ENCODE measurements around the gene ZNF735.
"Not testable (repeated sequence)": the region's sequence is repeated elsewhere in the genome, so short reads cannot be mapped to it uniquely, and the experiment has no call there.

ZNF735 gene

DNA sequence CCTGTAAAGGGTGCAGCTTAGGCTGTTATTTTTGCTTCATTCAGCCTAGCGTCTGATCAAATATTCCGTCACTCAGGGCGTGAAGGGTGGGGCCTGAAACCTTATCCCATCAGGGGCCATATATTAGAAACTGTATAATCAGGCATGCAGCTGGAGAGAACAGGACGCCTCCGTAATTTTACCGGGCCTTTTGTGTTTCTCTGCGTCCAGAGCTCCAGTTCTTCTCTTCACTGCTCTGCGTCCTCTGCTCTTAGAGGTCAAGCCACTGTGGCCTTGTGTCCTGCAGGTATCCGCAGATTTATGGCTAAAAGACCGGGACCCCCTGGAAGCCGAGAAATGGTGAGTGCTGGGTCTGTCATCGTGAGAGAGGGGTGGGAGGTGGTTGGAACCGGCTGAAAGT, at the start of gene ZNF735:
ZNF735 (plus strand) TSS at position 301 of the 400 bp plus-strand sequence; CDS start at position 301, 0 bp downstream.
- no peak for DNase-seq

DNA sequence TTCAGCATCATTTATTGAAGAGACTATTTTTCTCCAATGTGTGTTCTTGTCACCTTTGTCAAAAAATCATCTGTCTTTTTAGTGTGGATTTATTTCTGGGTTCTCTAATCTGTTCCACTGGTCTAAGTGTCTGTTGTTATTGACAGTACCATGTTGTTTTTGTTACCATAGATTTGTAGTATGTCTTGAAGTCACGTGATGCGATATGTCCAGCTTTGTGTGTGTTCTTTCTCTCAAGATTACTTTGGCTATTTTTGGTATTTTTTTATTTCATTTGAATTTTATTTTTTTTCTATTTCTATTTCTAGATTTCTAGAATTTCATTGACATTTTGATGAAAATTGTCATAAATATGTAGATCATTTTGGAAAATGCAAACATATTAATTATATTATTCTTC, 36.0 kb upstream of the ZNF735 start:
- not testable (repeated sequence) for DNase-seq

DNA sequence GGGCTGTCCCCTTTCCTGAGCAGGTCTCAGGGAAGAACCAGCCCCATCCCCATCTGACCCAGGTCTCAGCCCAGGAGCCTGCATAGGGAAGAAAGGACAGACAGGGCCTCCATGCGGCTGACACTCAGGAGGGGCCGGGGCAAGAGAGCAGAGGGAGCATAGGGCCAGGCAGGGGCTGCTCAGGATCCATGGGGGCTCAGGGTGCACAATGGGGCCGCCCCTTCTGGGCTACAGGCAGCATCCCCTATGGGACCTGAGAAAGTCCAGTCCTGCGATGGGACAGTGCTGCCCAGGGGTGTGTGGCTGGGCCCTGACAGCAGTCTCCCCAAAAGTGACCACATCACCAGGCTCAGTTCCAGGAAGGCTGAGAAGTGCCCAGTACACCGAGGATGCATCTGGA, 32.7 kb upstream of the ZNF735 start:
- no peak for DNase-seq

DNA sequence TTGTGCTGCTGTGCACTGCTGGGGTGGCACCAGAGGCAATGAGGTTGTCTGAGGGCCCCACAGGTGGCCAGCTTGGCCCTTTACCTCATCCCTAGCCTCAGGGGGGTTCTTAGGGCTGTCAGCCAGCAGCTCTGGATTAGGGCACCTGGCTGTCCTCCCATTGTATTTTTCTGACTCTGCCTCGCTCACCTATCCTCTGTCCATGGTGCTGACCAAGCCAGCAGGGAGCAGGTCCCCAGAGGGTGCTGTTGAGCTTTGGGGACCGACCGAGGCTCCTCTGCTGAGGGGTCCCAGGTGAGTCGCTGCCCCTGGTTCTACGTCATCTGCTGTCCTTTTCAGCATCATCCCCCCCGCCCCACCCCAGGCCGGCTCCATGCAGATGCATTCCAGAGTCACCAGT, 32.1 kb upstream of the ZNF735 start:
- DNase-seq: no peak

DNA sequence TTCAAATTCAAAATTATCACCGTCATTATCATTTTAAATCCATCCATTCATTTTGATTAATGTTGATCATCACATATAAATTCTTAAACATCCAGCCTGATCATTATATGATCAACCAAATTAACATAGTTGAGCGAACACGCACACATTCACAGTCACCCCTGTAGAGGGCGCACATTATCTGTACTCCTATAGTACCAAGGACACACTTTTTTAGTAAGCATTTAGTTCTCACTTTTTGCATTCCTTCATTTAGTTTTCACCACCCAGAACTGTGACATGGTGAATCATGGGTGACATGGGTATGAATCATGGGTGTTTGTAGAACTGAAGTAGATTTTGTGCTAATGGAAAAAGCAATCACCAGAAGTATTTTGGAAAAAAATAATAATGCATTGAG, 26.0 kb upstream of the ZNF735 start:
- DNase-seq: no peak

DNA sequence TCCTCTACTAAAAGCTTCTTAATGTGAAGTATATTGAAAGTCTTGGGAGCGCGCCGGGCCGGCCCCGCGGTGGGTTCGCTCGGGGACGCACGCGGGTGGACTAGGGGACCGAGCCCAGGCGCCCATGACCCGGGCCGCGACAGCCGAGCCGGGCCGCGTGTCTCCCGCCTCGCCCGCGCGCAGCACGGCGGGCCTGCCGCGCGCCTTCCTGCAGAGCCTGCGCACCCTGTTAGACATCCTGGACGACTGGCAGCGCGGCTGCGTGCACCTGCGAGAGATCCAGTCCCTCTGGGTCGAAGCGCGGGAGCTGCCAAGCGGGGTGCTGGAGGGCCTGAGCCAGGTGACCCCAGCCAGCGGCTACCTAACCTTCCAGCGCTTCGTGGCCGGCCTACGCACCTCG, 25.4 kb upstream of the ZNF735 start:
- no peak for DNase-seq

DNA sequence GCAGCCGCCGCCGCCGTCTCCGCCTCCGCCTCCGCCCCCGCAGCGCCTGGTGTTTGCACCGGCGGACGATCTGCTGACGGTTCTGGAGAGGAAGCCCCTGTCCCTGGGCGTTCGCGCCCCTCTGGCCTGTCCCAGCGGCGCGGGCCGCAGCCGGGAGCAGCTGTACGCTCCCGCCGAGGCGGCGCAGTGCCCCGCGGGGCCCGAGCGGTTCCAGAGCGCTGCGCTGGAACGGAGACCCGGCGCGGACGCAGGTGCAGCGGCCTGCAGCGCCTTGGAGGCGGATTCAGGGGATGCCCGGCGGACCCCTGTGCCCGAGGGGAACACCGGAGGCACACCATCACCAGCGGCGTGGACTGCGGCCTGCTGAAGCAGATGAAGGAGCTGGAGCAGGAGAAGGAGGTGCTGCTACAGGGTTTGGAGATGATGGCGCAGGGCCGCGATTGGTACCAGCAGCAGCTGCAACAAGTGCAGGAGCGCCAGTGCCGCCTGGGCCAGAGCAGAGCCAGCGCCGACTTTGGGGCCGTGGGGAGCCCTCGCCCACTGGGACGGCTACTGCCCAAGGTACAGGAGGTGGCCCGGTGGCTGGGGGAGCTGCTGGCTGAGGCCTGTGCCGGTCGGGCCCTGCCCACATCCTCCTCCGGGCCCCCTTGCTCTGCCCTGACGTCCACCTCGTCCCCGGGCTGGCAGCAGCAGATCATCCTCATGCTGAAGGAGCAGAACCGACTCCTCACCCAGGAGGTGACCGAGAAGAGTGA, 24.8 kb upstream of the ZNF735 start:
- no peak for DNase-seq

DNA sequence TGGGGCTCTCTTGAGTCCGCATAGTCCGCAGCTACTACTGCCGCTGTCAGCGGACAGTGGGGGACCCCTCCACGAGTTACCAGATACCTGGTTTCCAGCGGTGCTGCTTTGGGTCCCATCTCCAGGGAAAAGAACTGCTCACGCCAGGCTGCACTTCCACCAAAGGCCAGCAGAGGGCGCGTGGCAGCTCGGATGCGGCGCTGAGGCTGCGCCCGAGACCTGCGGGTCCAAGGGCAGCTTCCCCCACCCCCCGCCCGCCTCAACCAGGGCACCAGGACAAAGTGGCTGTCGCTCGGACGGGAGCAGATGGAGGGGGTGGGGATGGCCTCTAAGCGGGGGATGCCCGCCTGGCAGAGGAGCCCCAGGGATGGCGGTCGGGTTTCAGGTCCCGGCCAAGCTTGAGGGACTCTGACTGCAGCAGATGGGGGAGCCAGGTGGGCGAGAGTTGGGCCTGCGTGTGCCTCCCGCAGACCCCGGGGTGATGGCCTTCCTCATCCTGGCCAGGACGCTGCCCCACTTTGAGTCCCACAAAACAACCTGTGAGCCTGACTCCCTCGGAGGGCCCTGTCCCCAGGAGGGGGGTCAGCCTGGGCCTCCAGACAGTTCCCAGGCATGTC, 23.8 kb upstream of the ZNF735 start:
- DNase-seq: peak; percentile 78

DNA sequence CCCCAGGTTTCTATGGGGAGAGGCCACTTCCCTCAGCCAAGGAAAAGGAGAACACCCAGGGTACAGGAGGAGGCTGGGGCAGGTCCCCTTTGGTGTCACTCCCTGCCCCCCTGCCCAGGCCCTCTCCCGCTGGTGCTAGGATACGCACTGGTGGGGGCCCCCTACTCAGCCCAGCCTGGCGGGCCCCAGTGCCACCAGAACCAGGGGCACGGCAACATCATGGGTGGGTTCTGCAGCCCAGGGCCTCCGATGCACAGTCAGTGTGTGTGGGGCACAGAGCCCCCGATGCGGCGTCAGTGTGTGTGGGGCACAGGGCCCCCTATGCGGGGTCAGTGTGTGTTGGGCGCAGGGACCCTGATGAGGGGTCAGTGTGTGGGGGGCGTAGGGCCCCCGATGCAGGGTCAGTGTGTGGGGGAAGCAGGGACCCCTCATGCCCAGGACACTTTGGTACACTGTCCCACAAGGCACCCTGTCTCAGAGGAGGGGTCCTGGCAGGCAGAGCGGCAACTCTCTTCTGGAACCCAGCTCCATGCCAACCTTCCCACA, 23.1 kb upstream of the ZNF735 start:
- no peak for DNase-seq

DNA sequence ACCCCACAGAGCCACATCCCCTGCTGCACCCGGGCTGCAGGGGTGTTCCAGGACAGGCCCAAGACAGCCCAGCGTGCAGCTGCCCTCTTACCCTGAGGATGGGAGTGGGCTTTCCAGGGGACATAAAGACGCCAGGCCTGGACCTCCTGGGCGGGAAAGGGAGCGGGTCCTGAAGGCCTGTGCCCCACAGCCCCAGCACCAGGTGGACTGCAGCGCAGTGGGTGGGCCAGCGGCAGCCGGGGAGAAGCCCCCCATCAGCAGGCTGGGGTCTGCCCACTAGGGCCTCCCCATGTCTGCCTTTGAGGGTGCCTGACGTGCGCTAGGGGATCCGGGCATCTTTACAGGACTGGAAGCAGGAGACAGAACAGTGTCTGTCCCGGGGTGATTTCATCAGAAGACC, 22.6 kb upstream of the ZNF735 start:
- no peak for DNase-seq

DNA sequence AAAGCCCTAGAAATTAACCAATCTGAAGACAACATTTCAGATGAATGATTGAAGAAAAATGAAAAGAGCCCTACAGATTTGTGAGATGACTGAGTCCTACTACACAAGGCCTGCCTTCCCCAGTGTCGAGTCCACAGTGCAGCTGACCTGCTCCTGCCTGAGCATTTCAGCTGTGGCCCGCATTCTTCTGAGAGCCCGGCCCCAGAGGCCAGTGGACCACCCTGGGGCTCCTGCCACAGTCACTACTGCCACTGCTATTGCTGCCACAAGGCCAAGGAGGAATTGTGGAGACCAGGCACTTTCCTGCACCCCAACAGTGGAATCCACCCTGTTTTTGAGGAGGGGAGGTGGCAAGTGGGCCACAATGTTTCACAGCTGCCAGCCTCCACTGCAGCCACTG, 19.6 kb upstream of the ZNF735 start:
- DNase-seq: no peak

DNA sequence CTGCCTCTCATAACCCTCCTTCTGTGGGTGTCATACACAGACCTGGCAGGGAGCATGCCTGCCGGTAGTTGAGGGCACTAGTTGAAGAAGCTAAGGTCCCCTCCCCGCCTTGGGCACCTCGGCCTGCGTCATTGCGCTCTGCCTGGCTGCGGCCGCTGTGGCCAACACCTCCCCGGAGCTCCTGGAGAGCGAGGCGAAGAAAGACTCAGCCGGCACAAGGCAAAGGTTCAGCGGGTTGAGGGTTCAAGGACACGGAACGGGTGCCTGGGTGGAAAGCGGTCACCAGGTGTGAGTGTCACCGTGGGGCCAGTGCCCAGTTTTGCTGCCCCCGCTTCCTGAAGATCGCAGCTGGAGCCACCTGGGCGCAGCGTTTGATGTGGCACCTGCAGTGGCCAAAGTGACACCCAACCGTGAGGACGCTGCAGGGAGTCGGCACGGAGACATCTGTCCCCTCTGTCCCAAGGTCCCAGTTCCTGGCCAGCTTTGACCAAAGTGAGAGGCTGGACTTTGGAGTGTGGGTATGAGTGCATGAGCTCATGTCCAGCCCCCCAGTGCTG, 14.8 kb upstream of the ZNF735 start:
- DNase-seq: no peak

DNA sequence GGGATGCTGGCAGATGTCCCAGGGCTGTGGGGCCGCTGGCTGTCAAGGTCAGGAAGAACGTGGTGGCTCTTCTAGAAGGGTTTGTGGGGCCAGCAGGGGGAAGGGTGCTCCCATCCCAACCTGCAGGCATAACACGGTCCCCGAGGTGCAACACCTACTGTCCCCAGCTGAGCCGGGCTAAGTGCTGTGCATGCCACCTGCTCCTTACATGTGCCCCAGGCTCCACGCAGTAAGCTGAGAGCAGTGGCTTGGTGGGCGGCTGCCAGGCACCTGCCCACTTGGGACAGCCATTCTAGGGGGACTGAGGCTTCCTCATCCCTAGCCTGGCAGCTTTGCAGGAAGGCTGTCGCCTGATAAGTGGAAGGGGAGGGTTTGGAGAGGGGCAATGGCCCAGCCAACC, 14.2 kb upstream of the ZNF735 start:
- DNase-seq: no peak

DNA sequence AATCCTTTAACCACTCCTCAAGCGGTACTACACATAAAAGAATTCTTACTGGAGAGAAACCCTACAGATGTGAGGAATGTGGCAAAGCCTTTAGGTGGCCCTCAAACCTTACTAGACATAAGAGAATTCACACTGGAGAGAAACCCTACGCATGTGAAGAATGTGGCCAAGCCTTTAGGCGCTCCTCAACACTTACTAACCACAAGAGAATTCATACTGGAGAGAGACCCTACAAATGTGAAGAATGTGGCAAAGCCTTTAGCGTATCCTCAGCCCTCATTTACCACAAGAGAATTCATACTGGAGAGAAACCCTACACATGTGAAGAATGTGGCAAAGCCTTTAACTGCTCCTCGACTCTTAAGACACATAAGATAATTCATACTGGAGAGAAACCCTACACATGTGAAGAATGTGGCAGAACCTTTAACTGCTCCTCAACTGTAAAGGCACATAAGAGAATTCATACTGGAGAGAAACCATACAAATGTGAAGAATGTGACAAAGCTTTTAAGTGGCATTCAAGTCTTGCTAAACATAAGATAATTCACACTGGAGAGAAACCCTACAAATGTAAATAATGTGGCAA, 12.8 kb downstream of the ZNF735 start:
- DNase-seq: not testable (repeated sequence)

DNA sequence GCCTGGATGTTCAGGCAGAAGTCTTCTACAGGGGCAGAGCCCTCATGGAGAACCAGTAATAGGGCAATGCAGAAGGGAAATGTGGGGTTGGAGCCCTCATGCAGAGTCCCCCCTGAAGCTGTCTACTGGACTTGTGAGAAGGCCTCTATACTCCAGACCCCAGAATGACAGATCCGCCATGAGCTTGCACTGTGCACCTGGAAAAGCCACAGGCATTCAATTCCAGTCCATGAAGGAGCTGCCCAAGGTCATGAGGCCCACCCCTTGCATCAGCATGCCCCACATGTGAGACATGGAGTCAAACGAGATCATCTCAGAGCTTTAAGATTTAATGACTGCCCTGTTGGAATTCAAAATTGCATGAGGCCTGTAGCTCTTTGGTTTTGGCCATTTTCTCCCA, 16.4 kb downstream of the ZNF735 start:
- no peak for DNase-seq

DNA sequence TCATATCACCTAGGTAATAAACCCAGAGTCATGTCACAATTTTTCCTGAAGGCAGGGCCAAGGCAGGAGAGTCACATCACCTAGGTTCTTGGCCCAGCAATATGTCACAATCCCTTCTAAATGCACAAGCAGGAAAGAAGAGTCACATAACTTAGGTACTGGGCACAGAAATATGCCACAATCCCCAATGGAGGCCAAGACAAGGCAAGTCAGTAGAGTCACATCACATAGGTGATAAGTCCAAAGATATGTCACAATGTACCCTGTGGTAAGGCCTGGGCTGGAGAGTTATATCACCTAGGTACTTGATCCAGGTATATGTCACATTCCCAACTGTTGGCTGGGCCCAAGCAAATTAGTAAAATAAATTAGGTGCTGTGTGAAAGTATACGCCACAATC, 21.2 kb downstream of the ZNF735 start, which contains the start of gene ZNF679:
ZNF679 (plus strand) TSS at position 301 of the 400 bp plus-strand sequence. CDS start 20,644 bp downstream, outside the sequence.
- not testable (repeated sequence) for DNase-seq

DNA sequence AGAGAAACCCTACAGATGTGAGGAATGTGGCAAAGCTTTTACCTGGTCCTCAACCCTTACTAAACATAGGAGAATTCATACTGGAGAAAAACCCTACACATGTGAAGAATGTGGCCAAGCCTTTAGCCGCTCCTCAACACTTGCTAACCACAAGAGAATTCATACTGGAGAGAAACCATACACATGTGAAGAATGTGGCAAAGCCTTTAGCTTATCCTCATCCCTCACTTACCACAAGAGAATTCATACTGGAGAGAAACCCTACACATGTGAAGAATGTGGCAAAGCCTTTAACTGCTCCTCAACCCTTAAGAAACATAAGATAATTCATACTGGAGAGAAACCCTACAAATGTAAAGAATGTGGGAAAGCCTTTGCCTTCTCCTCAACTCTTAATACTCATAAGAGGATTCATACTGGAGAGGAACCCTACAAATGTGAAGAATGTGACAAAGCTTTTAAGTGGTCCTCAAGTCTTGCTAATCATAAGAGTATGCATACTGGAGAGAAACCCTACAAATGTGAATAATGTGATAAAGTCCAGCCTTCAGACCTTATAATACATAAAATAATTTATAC, 59.4 kb downstream of the ZNF735 start:
- no peak for DNase-seq

Data from activated CD8-positive, alpha-beta memory T cell treated with anti-CD3 and anti-CD28 coated beads for 24 hours (primary cell).